NAMALWA (cell line): Measurements from ENCODE around the gene OPTN.
"Not testable (repeated sequence)": the region's sequence is repeated elsewhere in the genome, so short reads cannot be mapped to it uniquely, and the experiment has no call there.

Source experiments
- DNase-seq: peaks from one replicate; pipeline ENCODE4 v3.0.0-alpha.2; 2015; ENCODE audit warnings: low spot score

The OPTN gene

GRCh38 chr10:13090289-13090688, 9.7 kb upstream of the OPTN start:
- no peak for DNase-seq

DNA sequence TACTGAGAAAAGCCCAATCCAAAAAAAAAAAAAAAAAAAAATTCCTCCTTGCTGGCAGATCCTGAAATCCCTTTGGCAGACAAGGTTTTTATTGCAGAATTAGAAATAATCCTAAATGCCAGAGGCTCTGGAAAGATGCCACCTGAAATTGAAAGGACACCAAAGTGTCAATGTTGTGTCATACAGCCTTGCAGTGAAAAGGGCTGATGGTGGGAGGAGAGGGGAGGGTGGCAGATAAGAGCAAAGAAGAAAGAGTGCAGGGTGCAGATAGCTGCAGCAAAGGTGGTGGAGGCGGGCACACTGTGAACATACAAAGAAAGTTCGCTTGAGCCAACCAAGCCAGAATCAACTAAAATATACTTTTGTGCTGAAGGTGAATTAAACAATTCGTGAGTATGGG, 8.2 kb upstream of the OPTN start:
- no peak for DNase-seq

GRCh38 chr10:13092291-13093102, 7.5 kb upstream of the OPTN start:
- no peak for DNase-seq

- not testable (repeated sequence) for DNase-seq
These were observed 5.9 kb upstream of the OPTN start for GRCh38 chr10:13094082-13094481.

- no peak for DNase-seq
These were observed 4.9 kb upstream of the OPTN start for GRCh38 chr10:13095094-13095493.

GRCh38 chr10:13095929-13096328, 4.0 kb upstream of the OPTN start:
- no peak for DNase-seq

DNA sequence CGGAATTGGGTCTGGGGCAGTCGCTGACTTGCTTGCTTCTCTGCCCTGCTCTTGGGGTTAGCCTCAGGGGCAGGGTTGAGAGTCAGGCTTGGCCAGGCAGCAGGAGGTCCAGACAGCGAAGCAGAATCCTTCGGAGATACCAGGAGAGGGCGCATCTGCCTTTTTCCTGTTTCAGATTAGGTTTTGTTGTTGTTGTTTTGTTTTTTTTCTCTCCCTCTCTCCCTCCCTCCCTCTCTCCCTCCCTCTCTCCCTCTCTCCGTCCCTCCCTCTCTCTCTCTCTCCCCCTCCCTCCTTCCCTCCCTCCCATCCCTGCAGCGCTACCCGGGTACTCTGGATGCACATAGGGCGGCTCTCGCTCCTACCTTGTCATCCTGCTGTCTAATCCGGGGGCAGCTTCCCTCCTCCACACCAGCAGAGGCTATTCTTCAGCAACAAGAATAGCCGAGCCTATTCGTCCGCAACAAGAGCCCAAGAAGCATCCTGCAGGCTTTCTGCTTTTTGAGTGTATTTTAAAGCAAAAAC, 758 bp upstream of the OPTN start:
- peak; percentile 71 for DNase-seq

- peak; percentile 24 for DNase-seq
These were observed 659 bp downstream of the OPTN start for GRCh38 chr10:13100349-13101294.

DNA sequence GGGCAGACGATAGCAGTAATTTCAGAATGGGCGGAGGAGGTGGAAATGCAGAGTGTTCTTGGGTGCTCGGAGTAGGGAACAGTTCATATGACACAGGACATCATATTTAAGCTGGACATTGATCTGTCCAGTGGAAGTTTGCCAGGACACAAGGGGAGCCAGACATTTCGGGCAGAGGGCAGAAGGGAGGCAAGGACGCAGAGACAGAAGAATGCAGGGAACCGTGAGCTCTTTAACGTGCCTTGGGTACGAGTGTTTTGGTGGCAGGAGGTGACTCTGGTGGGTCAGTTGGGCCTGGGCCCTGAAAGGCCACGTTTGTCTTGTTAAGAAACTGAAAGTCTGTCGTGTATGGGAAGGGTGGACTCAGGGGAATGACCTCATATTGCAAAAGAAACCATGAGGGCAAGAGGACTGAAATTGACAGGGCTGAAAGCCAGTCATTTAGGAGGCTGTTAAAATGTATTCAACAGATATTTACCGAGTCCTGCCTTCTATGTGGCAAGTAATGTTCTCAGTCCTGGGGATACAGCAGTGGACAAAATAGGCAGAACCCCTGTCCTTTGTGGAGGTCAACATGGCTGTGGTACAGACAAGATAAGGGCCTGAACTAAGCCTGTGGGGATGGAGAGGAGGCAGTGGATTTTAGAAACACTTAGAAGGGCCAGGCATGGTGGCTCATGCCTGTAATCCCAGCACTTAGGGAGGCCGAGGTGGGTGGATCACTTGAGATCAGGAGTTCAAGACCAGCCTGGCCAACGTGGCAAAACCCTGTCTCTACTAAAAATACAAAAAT, 2.2 kb downstream of the OPTN start:
- no peak for DNase-seq

DNA sequence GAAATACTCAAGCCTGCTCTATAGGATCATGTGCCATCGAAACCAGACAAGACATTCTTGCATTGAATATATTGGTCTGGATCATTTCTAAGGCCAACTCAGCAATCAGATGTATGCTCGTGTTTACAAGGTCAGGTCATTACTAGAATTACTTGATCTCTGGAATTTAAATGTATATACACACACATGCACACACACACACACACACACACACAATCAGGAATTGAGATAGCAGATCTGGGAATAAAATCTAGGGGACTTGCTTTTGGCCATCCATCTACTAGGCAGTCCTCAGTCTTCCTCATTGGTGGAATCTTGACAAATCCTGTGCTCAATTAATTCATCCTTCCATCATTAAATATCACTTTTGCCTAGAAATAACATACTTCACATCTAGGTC, 3.6 kb downstream of the OPTN start:
- DNase-seq: no peak

GRCh38 chr10:13104697-13105096, 4.7 kb downstream of the OPTN start:
- DNase-seq: no peak

DNA sequence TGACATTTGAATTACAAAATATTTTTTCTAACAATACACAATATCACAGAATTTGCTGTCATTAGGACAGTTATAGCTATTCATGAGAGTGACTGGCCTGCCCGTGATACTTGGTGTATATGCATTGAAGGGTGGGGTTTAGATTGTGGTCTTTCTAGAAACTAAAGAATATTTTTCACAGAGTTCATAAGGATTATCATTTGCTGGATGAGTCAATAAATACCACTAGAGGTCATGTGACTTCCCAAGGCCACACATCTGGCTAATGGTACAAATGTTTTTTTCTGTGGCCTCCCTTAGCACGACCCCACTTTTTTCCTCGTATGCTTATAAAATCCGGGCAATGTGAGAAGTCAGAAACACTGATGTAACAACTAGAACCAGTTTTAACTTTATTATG, 5.2 kb downstream of the OPTN start:
- DNase-seq: no peak

DNA sequence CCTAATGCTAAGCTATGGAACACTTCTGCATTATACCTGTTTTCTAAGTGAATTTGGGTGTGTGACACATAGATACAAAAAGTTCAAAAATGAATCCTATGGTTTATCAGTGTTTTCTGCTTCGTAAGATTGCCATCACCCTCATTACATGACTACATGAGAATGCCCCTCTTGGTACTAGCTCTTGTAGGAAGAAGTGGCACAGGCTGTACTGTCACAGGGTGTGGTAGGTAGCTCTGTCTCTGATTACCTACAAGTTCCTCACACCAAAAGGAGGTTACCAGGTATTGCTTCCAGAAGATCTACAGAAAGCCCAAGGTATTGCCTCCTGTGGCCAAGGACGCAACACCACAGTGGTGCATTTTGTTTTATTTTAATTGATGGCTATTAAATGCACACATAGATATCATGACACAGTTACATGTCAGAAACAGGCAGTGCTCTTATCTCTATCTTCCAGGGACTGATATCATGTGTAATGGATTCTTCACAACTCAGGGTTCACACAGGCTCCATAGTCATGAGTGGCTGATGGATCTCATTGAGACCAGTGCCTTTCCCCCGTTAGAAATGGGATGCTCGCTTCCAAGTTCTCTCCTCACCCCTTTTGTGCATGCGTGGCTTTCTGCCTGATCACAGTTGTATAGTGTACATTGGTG, 6.6 kb downstream of the OPTN start:
- DNase-seq: no peak

DNA sequence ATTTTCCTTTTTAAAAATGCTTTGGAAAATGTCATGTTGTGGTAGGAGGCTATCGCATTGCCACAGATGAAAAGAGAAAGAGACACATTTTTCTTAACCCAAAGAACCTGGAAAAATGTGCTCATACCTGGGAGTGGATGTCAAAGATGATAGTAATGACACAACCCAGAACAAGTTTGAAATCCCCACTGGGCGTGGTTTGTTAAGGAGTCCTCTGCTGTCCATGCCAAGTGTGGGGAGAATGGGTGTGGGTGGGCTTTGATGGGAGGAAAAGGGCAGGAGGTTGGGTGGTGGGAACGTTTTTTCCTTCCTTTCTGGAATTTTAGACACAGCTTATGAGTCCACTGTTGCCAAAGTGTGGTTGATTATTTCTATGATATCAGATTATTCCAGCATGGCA, 10.9 kb downstream of the OPTN start:
- DNase-seq: no peak

DNA sequence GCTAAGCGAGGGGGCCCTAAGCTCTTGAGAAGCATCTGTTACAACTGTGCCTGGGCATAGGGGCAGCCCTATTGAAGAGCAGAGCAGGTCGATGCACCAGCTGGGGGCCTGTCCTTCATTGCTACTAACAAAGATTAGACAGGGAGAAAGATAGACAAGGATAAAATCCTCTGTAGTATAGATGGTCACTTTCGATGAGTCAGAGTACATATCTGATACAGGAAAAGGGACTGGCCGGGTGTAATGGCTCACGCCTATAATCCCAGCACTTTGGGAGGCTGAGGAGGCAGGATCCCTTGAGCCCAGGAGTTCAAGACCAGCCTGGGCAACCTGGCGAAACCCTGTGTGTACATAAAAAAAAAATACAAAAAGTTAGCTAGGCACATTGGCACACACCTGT, 13.6 kb downstream of the OPTN start:
- DNase-seq: no peak

- no peak for DNase-seq
These were observed 16.2 kb downstream of the OPTN start for GRCh38 chr10:13115832-13116803.

- peak; percentile 35 for DNase-seq
These were observed 18.1 kb downstream of the OPTN start for GRCh38 chr10:13117841-13118783.

- DNase-seq: no peak
These were observed 18.9 kb downstream of the OPTN start for GRCh38 chr10:13118784-13119410.
